GM19099 (cell line): Measurements from ENCODE around the gene SLC35A2.
A peak's percentile ranks its signal among the peaks of the same experiment; 100 is the strongest.

ENCODE experiments used
- POLR2A ChIP-seq: IDR thresholded peaks from 3 replicates; pipeline ENCODE4 v1.6.1; 2011; ENCODE audit warnings: low read depth; ENCODE audit not compliant: insufficient read length; ENCODE audit errors: extremely low read depth

SLC35A2 gene

DNA sequence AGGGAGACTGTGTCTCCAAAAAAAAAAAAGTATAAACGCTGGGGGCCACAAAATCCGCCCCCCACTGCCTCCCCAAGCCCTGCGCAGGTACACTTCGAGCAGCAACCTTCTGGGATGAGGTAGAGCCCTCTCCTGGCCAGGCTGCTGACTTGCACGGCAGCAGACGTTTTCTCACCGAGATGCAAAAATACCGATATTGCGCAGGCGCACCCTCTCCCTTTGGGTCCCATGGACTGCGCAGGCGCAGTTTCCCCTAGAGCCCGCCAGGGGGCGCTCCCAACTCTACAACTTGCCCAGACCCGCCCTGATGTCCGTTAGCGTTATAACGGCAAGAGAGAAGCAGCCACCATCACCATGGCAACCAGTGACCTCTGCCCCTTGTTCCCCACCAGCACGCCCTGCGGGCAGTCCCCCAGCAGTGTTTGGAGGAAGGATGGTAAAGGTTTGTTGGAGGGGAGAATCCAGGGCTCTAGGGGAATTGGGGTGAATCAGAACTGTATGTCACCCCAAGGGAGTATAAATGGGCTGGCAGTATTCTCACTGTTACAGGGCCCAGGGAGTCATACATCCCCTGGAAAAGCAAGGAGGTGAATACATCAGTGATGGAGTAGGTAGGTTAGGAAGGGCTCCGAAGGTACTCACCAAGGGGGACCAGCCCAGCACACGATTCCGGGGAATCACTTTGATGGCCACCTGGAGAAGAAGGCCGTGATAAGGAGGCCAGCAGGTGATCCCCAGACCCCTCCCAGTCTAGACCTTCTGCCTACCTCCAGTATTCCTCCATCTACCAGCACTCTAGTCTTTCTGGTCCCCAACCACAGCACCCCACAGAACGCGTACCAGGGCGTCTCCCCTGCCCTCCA lies 5.9 kb upstream of the SLC35A2 start:
- TF ChIP-seq POLR2A: peak; percentile 38

DNA sequence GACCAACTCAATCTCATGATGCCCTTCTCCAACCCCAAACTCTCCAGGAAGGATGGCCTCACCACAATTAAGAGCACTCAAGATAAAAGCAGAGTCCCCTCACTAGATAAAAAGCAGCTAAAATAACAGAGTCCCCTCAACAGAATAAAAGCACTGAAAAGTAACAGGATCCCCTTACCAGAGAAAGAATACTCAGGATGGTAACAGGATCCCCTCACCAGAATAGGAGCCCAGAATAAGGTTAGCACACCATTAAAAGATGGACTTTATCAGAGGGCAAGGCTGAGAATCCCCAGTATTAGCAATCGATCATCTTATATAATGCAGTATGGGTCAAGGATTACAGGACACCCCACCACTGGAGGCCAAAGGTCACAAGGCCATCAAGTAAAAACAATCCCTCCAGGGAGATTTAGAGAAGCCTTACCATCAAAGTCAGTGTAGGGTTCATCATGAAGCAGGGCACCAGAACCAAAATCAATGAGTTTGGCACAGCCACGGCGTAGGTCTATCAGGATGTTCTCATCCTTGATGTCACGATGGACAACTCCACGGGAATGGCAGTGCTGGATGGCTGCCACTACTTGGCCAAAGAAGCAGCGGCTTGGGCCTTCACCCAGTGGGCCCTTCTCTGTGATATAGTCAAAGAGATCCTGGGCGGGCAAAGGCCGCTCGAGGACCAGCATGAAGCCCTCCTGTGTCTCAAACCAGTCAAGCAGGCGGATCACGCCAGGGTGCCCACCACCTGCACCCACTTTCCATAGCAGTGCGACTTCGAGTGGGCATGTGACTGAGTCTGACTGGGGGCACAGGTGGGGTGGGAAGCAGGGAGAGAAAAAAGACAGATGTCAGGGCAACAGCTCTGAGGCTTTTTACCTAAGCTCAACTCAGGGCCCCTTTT lies 3.4 kb upstream of the SLC35A2 start:
- no peak for TF ChIP-seq POLR2A

DNA sequence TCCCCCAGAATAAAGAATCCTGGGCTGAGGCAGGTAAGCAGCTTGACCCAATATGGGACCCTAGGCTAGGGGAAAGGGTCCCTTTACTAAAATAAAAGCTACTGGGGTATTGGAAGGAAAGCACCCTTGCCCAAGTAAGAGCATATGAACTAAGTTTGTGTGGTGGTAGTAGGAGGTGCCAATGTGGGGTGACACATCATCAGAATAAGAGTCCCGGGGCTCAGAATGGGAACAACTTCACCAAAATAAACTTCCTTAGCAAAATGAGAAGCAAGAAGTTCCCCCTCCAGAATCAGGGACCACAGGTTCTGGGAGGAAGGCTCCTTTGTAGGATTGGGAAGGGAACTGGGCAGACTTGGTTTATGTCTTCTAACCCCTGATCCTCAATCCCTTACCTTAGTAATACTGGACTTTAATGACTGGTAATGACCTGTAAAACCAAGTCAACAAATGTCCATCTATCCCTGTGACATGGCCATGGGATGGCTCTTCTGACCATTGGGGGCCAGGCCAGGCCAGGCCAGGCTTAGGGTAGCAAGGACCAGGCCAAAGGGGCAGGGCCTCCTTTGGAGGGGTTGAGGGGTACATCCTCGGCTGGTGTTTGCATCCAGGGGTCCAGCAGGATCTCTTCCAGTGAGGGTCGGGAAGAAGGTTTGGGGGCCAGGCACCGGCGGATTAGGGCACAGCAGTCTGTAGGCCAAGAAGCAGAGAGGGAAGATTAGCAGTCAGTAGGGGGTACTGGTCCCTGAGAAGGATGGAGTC lies 2.3 kb upstream of the SLC35A2 start:
- no peak for TF ChIP-seq POLR2A

DNA sequence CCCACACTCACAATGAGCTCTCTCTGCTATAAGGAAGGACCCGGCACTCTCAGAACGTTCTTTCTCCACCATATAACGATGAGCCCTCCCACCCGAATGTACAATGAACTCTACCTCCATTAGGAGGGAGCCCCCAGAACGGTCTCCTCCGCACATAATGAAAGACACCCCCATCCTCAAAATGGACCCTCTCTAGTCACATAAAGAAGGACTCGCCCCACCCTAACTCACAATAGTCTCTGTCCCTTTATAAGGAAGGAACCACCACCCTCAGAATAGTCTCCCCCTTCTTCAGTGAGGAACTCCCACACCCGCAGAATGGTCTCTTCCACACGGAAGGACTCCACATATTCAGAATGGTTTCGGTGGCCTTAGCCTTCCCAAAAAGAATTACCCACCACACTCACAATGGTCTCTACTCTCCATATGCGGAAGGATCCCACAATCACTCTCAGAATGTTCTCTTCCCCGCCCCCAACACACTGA lies 477 bp downstream of the SLC35A2 start:
- TF ChIP-seq POLR2A: no peak

DNA sequence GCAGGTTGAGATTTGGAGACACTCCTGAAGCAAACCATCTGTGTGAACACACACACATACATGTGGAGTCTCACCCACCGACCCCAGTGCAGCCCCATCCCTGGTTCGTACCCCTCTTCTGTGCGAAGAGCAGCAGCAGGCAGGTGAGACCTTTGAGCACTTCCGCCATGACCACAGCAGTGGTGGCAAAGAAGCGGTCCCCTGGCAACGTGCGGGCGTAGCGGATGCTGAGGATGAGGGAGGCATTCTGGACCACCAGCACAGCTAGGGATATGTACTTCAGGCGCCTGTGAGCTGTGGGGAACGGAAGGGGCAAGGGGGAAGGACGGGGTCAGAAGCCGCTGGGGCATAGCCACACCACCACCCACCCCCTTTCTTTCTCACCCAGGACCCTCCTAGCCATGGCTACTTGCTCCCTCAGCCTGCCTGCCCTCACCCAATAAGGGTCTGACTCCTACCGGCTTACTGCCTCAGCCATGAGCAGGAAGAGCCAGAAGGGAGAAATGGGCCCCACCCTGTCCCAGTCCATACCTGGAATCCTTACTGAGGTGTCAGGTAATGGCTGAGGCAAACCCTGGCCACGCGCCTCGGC lies 1.6 kb downstream of the SLC35A2 start:
- peak; percentile 3 for TF ChIP-seq POLR2A

DNA sequence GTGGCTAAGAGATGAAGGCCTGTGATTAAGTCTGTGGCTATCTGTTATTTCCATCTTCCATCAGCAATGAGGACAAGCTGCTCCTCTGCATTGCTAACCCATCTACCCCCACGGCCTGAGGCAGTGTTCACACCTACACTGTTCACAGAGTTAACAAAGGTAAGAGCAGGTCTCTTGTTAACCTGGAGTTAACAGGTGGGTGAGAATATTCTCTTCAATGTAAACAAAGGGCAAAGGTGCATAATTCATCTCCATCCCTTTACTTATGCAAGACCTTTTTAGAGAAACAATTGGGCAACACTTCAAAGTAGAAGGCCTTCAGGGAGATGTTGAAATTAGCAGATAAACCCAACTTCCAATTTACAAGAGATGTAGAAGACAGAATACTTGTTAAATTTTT lies 2.8 kb downstream of the SLC35A2 start:
- TF ChIP-seq POLR2A: no peak

DNA sequence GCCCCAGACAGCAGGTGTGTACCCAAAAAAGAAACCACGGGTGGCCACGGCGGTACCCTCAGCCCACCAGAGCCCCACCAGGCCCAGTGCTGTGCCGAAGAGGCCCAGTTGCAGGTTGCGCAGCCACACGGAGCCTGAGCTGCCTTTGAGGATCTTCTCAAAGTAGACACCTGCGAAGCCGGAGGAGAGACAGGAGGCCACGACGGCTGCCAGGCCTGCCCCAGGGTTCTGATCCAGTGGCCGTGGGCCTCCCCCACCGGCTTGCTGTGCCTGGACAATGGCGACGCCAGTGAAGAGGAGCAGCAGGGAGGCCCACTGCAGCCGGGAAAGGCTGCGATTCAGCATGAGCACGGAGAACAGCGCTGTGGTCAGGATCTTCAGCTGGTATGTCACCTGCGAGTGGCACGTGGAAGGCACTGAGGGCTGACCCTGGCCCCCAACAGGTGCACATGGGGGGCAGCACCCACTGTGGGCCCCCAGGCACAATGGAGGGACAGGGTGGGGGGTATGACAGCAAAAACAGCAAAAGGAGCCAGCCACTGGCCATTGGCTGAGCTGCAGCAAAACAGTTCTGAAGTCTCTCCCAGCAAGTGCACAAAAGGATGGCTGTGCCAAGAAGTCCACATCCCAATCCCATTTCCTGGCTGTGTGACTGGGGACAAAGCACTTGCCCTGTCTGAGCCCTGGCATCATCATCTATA lies 6.2 kb downstream of the SLC35A2 start:
- no peak for TF ChIP-seq POLR2A

DNA sequence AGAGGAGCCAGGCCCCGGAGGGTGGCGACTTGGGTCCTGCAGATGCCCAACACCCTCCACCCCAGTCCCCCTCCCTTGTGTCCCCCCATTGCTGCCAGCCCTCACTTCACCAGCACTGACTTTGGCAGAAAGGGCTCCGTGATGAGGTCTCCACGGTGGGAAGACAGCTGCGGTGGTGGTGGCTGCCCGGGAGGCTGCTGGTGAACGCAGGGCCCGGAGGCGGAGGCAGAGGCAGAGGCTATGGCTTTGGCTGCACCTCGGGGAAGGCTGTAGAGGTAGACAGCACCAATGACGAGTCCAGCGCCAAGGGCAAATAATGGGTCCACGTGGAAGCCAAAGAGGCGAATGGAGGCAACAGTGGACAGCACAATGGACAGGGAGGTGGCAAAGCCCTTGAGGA lies 6.8 kb downstream of the SLC35A2 start:
- no peak for TF ChIP-seq POLR2A

DNA sequence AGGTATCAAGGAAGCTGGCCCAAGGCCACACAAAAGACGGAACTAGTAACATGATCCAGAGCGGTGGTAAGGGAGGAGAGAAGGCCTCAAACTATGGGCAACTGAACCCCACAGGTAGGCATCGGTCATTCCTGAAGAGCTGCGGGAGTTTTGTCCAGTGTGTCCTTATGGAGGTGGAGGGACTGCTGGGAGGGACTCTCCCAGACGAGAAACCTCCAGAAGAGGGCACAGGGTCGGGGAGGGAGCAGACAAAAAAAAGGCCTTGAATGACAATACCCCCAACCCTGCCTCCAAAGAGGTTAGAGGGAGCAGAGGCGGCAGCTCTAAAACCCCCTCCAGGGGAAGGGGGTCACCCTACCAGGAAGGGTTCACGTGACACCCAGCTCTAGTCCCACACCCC lies 7.3 kb downstream of the SLC35A2 start:
- TF ChIP-seq POLR2A: no peak

DNA sequence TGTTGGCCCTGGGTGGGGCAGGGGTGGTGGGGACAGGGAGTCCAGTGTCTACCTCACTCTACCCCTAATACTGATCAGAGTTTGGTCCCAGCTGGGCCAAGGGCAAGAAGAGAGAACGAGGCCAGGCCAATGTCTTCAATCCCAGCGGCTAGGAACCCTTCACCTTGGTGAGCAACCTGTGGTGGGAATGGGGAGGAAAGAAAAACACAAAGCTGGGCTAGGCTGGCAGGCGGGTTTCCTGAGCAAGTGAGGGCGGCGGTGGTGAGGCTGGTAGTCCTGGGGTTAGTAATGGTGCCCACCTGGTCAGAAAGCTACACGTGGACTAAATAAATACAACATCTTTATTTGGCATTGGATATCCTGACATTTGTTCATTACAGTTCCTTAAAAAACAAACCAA lies 8.2 kb downstream of the SLC35A2 start:
- TF ChIP-seq POLR2A: no peak

DNA sequence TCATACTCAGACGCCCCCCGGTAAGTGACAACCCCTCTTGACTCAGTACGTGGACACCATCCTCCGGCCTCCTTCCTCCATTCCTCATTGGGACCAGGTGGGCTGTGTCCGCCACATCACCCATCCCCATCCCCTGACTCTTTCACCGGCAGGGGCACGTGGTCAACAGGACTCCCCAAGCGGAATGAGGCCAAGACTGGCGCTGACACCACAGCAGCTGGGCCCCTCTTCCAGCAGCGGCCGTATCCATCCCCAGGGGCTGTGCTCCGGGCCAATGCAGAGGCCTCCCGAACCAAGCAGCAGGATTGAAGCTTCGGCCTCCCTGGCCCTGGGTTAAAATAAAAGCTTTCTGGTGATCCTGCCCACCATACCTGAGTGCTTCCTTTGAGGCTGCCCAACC lies 8.7 kb downstream of the SLC35A2 start:
- no peak for TF ChIP-seq POLR2A

DNA sequence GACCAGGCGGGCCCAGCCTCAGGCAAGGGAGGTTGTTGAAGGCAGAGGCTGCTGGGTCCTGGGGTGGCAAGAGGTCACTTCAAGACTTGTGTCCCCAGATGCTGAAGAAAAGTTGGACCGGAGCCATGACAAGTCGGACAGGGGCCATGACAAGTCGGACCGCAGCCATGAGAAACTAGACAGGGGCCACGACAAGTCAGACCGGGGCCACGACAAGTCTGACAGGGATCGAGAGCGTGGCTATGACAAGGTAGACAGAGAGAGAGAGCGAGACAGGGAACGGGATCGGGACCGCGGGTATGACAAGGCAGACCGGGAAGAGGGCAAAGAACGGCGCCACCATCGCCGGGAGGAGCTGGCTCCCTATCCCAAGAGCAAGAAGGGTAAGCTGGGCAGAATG lies 9.3 kb downstream of the SLC35A2 start:
- no peak for TF ChIP-seq POLR2A

DNA sequence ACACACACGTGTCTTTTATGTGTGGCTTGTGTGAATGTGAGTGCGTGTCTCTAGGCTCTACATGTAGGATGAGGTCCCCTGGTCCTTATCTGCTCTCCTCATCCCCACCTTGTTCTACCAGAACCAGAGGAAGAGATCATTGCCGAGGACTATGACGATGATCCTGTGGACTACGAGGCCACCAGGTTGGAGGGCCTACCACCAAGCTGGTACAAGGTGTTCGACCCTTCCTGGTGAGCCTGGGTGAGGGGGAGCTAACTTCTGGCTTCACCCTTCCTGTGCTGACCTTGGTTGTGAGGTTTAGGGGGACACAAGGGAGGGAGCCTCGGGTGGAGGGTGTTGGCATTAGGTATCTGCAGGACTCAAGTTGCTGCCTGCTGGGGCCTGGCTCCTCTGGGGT lies 10.4 kb downstream of the SLC35A2 start:
- TF ChIP-seq POLR2A: no peak

DNA sequence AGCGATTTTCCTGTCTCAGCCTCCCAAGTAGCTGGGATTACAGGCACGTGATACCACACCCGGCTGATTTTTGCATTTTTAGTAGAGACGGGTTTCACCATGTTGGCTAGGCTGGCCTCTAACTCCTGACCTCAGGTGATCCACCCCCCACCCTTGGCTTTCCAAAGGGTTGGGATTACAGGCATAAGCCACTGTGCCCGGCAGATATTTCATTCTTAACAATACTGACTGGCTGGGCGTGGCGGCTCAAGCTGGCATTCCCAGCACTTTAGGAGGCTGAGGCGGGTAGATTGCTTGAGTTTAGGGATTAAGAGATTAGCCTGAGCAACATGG lies 12.4 kb downstream of the SLC35A2 start:
- TF ChIP-seq POLR2A: no peak
